GM10266 (cell line): ENCODE measurements around the gene DIMT1.
A peak's percentile ranks its signal among the peaks of the same experiment; 100 is the strongest.

Experiments
- DNase-seq: peaks from one replicate; pipeline ENCODE4 v3.0.0; 2012; ENCODE audit errors: extremely low spot score
- TF ChIP-seq, protein P1 (sequence below): IDR thresholded peaks from 2 replicates; pipeline ENCODE4 v1.5.1; 2012; ENCODE audit warnings: mild to moderate bottlenecking, low read depth; ENCODE audit not compliant: control insufficient read depth, insufficient read depth; ENCODE audit errors: missing control alignments

The DIMT1 gene

DNA sequence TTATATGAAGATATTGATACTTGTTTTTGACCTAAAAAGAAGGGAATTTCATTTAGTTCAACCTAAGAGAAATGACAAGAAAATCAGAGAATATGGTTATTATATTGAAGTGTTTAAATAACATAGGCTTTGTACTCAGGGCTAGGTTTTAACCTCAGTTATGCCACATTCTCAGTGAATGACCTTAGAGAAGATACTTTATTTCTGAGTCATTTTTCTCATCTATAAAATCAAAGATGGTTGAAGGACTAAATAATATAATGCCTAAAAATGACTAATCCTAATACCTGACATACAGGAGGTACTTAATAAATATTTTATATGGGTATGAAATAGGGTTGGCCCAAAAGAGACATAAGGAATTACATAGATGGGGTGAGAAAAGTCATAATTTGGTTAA, 32.3 kb downstream of the DIMT1 start:
- TF ChIP-seq, protein P1, sequence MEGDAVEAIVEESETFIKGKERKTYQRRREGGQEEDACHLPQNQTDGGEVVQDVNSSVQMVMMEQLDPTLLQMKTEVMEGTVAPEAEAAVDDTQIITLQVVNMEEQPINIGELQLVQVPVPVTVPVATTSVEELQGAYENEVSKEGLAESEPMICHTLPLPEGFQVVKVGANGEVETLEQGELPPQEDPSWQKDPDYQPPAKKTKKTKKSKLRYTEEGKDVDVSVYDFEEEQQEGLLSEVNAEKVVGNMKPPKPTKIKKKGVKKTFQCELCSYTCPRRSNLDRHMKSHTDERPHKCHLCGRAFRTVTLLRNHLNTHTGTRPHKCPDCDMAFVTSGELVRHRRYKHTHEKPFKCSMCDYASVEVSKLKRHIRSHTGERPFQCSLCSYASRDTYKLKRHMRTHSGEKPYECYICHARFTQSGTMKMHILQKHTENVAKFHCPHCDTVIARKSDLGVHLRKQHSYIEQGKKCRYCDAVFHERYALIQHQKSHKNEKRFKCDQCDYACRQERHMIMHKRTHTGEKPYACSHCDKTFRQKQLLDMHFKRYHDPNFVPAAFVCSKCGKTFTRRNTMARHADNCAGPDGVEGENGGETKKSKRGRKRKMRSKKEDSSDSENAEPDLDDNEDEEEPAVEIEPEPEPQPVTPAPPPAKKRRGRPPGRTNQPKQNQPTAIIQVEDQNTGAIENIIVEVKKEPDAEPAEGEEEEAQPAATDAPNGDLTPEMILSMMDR = no peak
- DNase-seq = no peak

DNA sequence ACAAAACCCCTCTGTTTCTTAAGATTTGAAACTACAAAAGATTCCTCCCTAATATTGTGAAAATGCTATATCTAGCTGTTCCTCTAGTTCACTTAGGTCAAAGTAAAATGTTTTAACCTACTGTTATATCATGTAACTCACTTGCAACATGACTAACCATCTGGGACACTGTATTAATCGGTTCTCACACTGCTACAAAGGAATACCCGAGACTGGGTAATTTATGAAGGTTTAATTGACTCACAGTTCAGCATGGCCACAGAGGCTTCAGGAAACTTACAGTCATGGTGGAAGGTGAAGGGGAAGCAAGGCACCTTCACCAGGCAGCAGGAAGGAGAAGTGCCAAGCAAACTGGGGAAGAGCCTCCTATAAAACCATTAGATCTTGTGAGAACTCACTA, 34.7 kb downstream of the DIMT1 start:
- DNase-seq = no peak
- TF ChIP-seq, protein P1 = no peak

DNA sequence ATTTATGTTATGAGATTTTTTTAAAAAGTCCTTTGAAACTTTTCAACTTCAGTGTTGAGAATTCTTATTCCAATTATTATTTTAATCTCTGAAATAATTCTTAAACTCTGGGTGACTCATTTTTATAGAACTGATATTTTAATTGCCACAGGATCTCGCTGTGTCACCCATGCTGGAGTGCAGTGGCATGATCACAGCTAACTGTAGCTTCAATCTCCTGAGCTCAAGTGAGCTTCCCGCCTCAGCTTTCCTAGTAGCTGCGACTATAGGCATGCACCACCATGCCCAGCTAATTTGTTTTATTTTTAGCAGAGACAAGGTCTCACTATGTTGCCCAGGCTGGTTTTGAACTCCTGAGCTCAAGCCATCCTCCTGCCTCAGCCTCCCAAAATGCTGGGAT, 41.0 kb downstream of the DIMT1 start:
- TF ChIP-seq, protein P1 = no peak
- DNase-seq = no peak

DNA sequence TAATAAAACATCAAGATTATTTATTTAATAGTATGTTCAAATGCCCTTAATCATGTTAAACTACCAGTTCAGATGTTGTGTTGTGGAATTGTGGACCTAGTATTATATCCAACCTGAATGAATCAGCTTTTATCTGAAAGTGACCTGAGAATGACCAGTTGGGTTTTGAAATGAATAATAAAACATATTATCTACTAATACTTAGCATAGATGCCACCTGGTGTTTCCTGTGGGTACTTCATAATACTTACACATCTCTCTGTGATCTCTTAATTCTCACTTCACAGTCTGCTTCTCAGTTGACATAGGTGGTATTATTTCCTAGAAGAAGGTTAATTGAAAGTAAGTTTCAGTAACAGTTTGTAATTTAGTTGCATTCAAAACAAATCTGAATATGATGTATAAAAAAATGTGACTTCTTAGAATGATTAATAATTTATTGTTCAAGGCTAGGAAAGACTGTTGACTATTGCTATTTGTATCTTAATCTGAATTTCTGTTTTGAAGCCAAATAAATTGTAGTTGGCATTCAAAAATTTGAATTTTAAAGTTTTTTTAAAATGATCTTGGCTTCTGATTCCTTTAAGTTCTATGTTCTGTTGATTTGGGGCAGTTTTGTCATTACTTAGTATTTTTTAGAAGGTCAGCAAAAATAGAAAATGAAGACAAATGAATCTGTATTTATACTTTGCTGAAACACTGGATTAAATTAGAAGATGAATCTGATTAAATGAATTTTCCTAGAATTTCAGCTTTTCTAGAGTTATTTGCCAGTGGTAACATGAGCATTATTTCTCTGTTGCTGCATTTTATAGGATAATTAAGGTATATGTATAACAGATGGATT, 49.5 kb downstream of the DIMT1 start:
- TF ChIP-seq, protein P1 = peak; percentile 42
- peak; percentile 24 for DNase-seq

DNA sequence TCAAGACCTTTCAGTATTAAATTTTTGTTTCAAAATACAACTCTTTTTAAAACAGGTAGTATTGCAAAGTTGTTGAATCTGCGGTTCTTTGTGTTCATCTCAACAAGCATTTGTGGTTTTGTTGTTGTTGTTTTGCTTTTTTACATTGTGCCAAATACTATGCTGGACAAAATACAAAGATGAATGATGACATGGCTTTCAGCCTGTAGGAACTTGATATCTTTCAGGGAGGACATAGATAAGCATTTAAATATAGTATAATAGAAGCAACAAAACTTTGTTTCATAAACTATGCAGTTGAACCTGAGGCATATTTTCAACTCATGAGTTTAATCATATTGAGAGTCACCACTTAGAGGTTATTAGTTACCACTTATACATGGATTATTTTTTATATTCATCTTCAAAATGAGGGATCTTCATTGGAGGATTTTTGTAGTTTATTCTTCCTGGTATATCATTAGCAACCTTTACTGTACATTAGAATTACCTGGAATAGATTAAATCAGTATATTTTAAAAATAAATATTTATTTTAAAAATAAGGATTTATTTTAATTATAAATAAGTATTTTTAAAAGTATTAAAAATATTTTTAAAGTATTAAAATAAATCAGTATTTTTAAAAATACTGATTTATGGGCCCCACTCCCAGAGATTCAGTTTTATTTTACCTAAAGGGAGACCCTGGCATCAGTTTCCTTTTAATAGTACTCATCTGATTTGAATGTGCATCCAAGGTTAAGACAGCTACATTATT, 54.8 kb downstream of the DIMT1 start:
- TF ChIP-seq, protein P1 = no peak
- DNase-seq = no peak

DNA sequence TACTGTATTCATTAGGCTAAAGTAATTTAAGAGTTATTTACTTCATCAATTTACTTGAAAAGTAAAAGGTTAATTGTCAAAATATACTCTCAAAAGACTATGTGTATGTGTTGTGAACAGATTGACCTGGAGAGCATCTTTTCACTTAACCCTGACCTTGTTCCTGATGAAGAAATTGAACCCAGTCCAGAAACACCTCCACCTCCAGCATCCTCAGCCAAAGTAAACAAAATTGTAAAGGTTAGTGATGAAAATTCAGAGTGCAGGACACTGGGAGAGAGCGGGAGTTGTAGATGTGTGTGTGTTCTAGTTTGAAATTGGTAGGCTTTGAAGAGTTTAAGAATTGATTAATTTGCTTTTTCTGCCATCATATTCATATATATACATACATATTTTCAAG, 55.8 kb downstream of the DIMT1 start:
- no peak for DNase-seq
- TF ChIP-seq, protein P1 = no peak

DNA sequence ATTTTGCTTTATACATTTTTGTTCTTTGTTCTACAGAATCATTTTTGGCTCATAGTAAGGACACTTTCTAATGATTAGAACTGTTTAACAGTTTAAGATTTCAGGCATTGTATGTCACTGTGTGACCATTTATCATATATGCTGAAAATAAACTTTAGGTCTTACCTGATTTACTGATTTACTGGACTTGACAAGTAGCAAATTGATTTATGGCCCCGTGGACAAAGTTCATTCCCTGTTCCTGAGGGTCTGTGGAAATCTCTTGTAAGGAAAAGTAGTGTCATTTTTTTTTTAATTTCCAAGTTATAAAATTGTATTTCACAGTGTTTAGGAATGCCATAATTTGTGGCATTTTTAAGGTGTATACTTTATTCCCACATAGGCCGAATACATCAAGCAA, 57.0 kb downstream of the DIMT1 start:
- no peak for DNase-seq
- TF ChIP-seq, protein P1 = no peak
